GM12891 (cell line): Measurements from ENCODE around the gene RAB3GAP1.

Experiments
- POLR2A ChIP-seq: IDR thresholded peaks from 2 replicates; pipeline ENCODE4 v1.6.1; 2011; ENCODE audit warnings: low read depth, low read length, control low read depth
- POLR2AphosphoS5 ChIP-seq: IDR thresholded peaks from 2 replicates; pipeline ENCODE4 v1.6.1; 2011; ENCODE audit warnings: low read depth, low read length, control low read depth
- SPI1 ChIP-seq: IDR thresholded peaks from 2 replicates; pipeline ENCODE4 v1.6.1; 2011; ENCODE audit warnings: low read depth, low read length, control low read depth
- TAF1 ChIP-seq: IDR thresholded peaks from 2 replicates; pipeline ENCODE4 v1.6.1; 2011; ENCODE audit warnings: low read depth, low read length, control low read depth

GRCh38 chr2:135063210-135063609 lies 11.1 kb downstream of the RAB3GAP1 start:
- TF ChIP-seq POLR2A = no peak
- TF ChIP-seq TAF1 = no peak
- no peak for TF ChIP-seq POLR2AphosphoS5
- no peak for TF ChIP-seq SPI1
